Ureter (tissue), 1 donor: Measurements from ENCODE around the gene LSAMP. TPM values are rescaled to one million over a fixed set of nuclear protein-coding genes. Genes with fewer than 3 reads are reported as not detected.
"Not testable (repeated sequence)": the region's sequence is repeated elsewhere in the genome, so short reads cannot be mapped to it uniquely, and the experiment has no call there.

Experiments
- DNase-seq: peaks from one replicate; pipeline ENCODE4 v3.0.0-alpha.2; 2020; ENCODE audit warnings: low spot score
- total RNA-seq: library from RNA; stranded (reverse); gene quantifications from one replicate; pipeline ENCODE4 v1.2.4, GENCODE V29; 2023
- donor health status: DM: yes; HTN: yes; CAD: no.

The LSAMP gene
- total RNA-seq, 1 donor from 2014 or later: 7.3 TPM

DNA sequence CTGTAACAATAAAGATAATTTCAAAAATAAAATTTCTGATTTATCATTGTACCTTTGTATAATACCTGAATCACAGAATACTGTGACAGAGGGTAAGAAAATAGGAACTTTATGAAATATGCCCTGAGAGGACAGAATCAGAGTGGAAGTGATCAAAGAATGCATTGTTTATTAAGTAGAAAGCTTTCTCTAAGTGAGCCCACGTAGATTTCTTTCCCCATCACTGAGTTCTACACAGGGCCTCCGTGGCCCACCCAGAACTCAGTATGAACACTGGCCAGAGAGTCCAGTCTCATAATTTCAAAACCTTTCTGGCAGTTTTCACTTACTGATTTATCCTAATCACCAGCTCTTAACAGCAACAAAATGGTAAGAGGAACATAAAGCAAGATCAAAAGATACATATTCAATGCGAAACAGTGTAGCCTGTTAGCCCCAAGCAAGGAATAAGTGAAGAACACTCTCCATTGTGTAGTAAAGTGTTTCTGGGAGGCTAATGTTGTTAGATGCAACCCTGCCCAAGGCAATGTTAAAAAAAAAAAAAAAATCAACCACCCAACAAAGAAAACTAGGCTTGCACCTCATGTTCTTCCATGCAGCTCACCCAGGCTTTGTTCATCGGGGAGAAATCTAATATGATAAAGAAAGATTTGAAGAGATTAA is 341.3 kb downstream of the LSAMP start:
- no peak for DNase-seq

DNA sequence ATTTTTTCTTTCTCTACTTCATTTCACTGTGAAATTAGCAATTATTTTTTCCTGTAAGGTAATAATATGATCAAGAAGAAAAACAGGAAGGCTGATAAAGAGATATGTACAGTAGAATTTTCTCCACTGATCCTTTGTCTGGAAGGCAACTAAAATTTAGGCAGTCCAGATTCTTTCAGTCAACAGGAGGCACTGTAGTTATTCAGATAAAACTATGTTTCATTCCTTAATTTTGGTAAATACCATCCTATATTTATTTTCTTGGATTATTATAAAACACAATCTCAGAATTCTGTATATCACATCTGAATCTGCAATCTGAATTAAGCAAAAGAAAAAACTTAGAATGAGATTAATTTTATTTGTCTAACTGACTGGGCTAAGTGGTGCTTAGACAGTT is 343.2 kb downstream of the LSAMP start:
- no peak for DNase-seq

DNA sequence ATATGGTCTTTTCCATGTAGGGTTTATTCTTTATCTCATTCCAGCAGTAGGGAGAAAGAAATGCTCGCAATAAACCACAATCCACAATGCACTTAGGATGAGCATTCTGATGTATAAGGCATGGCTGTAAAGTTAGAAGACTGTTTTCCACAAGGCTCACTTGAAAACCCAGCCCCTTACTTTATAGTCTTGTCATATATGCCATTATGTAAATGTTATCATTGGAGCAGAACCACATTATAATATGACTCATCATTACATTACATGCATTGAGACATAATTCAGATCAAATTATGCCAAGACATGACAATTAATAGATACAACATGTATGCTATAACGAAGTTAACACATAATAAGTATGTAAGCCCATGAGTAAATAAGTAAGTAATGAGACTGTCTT is 348.1 kb downstream of the LSAMP start:
- no peak for DNase-seq

- no peak for DNase-seq
Observed at GRCh38 chr3:116096631-116097030, 348.7 kb downstream of the LSAMP start.

- no peak for DNase-seq
Observed at GRCh38 chr3:116093374-116093773, 351.9 kb downstream of the LSAMP start.

DNA sequence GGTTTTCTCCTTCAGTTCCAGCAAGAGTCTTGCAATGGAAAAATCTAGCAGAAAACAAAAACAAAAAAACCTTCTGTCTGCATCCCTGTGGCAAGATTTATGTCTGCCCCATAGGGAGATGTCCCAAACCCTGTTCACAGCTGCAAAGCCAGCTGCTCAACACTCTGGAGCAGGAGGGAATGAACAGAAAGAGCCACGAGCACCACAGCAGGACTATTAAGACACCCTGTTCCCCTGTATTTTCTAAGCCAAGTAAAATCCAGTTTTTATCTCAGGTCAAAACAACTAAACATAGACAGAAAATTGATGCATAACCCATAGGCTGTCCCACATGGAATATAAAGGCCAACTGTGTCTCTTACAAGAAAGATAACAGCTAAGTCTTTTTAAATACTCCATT is 357.9 kb downstream of the LSAMP start:
- no peak for DNase-seq

GRCh38 chr3:116084999-116085791 is 360.1 kb downstream of the LSAMP start:
- DNase-seq: no peak

DNA sequence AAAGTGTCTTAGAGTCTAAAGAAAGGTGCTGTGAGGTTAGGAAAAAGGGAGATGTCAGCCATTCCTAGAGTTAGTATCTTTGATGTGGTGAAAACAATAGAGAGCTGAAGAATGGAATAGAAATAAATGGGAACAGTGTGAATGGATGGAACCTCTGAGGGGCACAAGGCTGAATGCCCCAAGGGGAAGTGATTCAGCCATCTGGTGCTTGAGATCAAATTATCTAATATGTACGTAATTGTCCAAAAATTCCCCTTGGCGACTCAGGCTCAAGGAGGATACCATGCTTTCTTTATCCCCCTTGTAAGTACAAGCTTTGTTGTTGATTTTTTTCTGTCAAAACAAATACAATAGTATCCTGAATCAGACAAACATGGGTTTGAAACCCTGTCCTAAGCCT is 361.6 kb downstream of the LSAMP start:
- DNase-seq: no peak

- DNase-seq: no peak
Observed at GRCh38 chr3:116078561-116078960, 366.7 kb downstream of the LSAMP start.

- no peak for DNase-seq
Observed at GRCh38 chr3:116077557-116077956, 367.7 kb downstream of the LSAMP start.

DNA sequence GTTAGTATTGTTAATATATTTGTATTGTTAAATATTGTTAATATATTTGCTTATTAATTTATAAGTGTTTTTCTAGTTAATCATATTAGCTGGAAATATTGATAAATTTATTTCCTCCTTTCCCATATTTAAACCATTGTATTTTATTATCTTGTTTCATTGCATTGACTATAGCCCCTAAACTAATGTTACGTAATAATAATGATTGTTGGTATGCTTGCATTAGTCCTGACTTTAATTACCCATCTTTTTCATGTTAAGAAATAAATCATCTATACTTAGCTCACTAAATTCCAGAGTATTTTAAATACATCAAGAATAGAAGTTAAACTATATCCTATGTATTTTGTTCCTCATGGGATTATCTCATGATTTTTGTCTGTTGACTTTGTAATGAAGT is 368.2 kb downstream of the LSAMP start:
- no peak for DNase-seq

- DNase-seq: not testable (repeated sequence)
Observed at GRCh38 chr3:116070516-116071278, 374.6 kb downstream of the LSAMP start.

- DNase-seq: no peak
Observed at GRCh38 chr3:116070061-116070460, 375.2 kb downstream of the LSAMP start.

- no peak for DNase-seq
Observed at GRCh38 chr3:116069024-116069423, 376.3 kb downstream of the LSAMP start.

- no peak for DNase-seq
Observed at GRCh38 chr3:116067326-116067725, 378.0 kb downstream of the LSAMP start.

GRCh38 chr3:116065501-116065900 is 379.8 kb downstream of the LSAMP start:
- DNase-seq: no peak

GRCh38 chr3:116064646-116065045 is 380.6 kb downstream of the LSAMP start:
- DNase-seq: no peak

DNA sequence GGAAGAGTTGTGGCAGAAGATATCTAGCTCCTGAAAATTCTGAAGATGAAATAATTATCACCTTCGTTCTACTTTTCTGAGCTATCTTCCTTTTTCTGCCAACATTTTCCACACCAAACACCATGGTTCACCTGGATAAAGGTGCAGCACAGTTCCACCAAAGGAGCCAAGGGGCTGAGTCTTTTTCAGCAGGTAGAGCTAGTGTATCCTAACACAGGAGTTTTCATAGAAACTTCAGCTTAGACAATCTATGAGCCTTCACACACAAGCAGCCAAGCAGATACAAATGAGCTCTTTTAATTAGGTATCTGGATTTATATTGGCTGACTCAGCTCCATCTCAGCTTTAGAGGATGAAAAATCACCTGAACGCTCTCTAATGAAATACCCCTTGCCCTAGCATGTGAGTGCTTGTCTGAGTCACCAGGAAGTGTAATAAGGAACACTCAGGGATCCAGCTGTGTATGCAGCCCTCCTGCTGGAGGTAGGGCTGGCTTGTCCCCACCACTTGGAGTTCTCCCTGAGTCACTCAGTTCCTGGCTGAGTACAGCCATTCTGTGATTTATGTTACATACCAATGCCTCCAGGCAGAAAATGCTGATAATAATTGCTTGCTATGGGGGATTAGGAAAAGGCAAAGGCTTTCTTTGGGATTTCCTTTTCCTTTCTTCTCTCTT is 385.7 kb downstream of the LSAMP start:
- peak; percentile 44 for DNase-seq

GRCh38 chr3:116058844-116059243 is 386.4 kb downstream of the LSAMP start:
- no peak for DNase-seq

GRCh38 chr3:116057400-116058006 is 387.8 kb downstream of the LSAMP start:
- no peak for DNase-seq

GRCh38 chr3:116056280-116056679 is 389.0 kb downstream of the LSAMP start:
- no peak for DNase-seq

GRCh38 chr3:116053017-116053416 is 392.3 kb downstream of the LSAMP start:
- DNase-seq: no peak
